Stimulated activated CD4-positive, alpha-beta T cell treated with anti-CD3 and anti-CD28 coated beads, Interleukin-15, amount 100 ng/mL, for 24 hours (primary cell): ENCODE results near the gene SCGB1A1.

Source experiments
- DNase-seq: peaks from one replicate; pipeline ENCODE4 v3.0.0-alpha.2; 2020

The SCGB1A1 gene

GRCh38 chr11:62451241-62451621 is 32.4 kb downstream of the SCGB1A1 start:
- DNase-seq, result no peak

- DNase-seq, result no peak
These were observed 33.4 kb downstream of the SCGB1A1 start for GRCh38 chr11:62452261-62452660.

- DNase-seq, result no peak
These were observed 34.1 kb downstream of the SCGB1A1 start for GRCh38 chr11:62452839-62453468.

GRCh38 chr11:62456630-62457029 is 37.8 kb downstream of the SCGB1A1 start:
- no peak for DNase-seq

GRCh38 chr11:62457478-62457877 is 38.6 kb downstream of the SCGB1A1 start:
- DNase-seq, result no peak

- DNase-seq, result no peak
These were observed 39.6 kb downstream of the SCGB1A1 start for GRCh38 chr11:62458212-62459002.

GRCh38 chr11:62459080-62459479 is 40.2 kb downstream of the SCGB1A1 start:
- DNase-seq, result no peak

GRCh38 chr11:62461740-62462507 is 43.1 kb downstream of the SCGB1A1 start:
- no peak for DNase-seq

- DNase-seq, result no peak
These were observed 43.7 kb downstream of the SCGB1A1 start for GRCh38 chr11:62462508-62462892.

GRCh38 chr11:62463121-62463542 is 44.3 kb downstream of the SCGB1A1 start:
- DNase-seq, result no peak

GRCh38 chr11:62464655-62465054 is 45.8 kb downstream of the SCGB1A1 start:
- no peak for DNase-seq

- DNase-seq, result no peak
These were observed 47.6 kb downstream of the SCGB1A1 start for GRCh38 chr11:62466444-62466843.

- DNase-seq, result no peak
These were observed 49.7 kb downstream of the SCGB1A1 start for GRCh38 chr11:62468577-62468976.

GRCh38 chr11:62471603-62472002 is 52.8 kb downstream of the SCGB1A1 start:
- DNase-seq, result no peak

- DNase-seq, result peak; percentile 9
These were observed 53.4 kb downstream of the SCGB1A1 start for GRCh38 chr11:62472063-62472884.
